Measurements from ENCODE around the gene DBNDD1. TPM values are rescaled to one million over a fixed set of nuclear protein-coding genes. Genes with fewer than 3 reads are reported as not detected.

The DBNDD1 gene
- total and polyA plus RNA-seq, 2 donors (not counting 1 experiment from before 2014, with no cell fraction given), result 3.1 to 72.1 TPM

- Histone ChIP-seq H3K9ac (ENCODE audit: low read length) (no peak overlapping the region), H3K27me3 (replicated peaks in 1 of 4; ENCODE audit: control extremely low read depth in 1 of 4, control insufficient read depth in 3 of 4, insufficient read depth in 4 of 4, low read length in 3 of 4) (no peaks in the 10 kb centered on the region), H3K4me2 (replicated peaks; ENCODE audit: low read depth, low read length, poor library complexity, severe bottlenecking) (no peak overlapping the region), H2AFZ (ENCODE audit: insufficient read depth, low read depth, low read length, poor library complexity, severe bottlenecking) (no peak overlapping the region), H3K4me1 (ENCODE audit: control insufficient read depth in 2 of 2, insufficient read depth in 2 of 2, low read length in 2 of 2) (no peaks in the 10 kb centered on the region), H4K20me1 (ENCODE audit: control insufficient read depth, insufficient read depth, low read length, poor library complexity, severe bottlenecking) (no peaks in the 10 kb centered on the region), H3K9me3 (ENCODE audit: control extremely low read depth in 1 of 3, control insufficient read depth in 2 of 3, insufficient read depth in 1 of 3, low read length in 2 of 3) (no peaks in the 10 kb centered on the region), H3K27ac (ENCODE audit: low read length in 2 of 2) (no peak overlapping the region), H3K79me2 (ENCODE audit: control insufficient read depth, insufficient read depth, low read length) (no peaks in the 10 kb centered on the region), H3K36me3 (replicated peaks in 1 of 2; ENCODE audit: control extremely low read depth in 1 of 2, control insufficient read depth in 1 of 2, extremely low read depth in 1 of 2, insufficient read depth in 2 of 2, low read length in 1 of 2) (peaks cover 0 to 6% of the 10 kb centered on the region in 2 experiments), H3K4me3 (ENCODE audit: control extremely low read depth in 1 of 5, extremely low read depth in 1 of 5, insufficient read depth in 1 of 5, low read depth in 2 of 5, low read length in 4 of 5) (no peak overlapping the region)
- intact Hi-C loops (cut with micrococcal nuclease), result no loop called here
- ChIA-PET POLR2A (no interaction called here), CTCF (no interaction called here)
- Mint-ChIP-seq H3K9me3 (ENCODE audit: insufficient read depth) (no peaks in the 10 kb centered on the region), H3K4me1 (no peaks in the 10 kb centered on the region), H3K27ac (no peak overlapping the region), H3K27me3 (no peaks in the 10 kb centered on the region), H3K4me3 (no peak overlapping the region)
- WGBS (ENCODE audit: insufficient coverage), result 92% methylated on average over 2 of the region's 8 CpGs
- ATAC-seq (ENCODE audit: low read depth) (no peak), DNase-seq (no peak)
- TF ChIP-seq CTCF (IDR thresholded peaks at IDR 0.05) (no peak), EZH2 (IDR thresholded peaks at IDR 0.05; ENCODE audit: borderline replicate concordance, insufficient read depth, low read depth, low read length, poor library complexity, severe bottlenecking) (no peak)
These were observed 15.2 kb upstream of the DBNDD1 start for GRCh38 chr16:90034504-90034903.

- no peak overlapping the region for H3K27ac Mint-ChIP-seq
- no peaks in the 10 kb centered on the region for H3K27me3 Mint-ChIP-seq
- DNase-seq, result no peak
- H3K9ac ChIP-seq (ENCODE audit: low read length), result no peak overlapping the region
- H3K79me2 ChIP-seq (ENCODE audit: control insufficient read depth, insufficient read depth, low read length), result no peaks in the 10 kb centered on the region
- TF ChIP-seq CTCF (IDR thresholded peaks at IDR 0.05), result no peak
- TF ChIP-seq EZH2 (IDR thresholded peaks at IDR 0.05; ENCODE audit: borderline replicate concordance, insufficient read depth, low read depth, low read length, poor library complexity, severe bottlenecking), result no peak
- no peaks in the 10 kb centered on the region for H3K27me3 ChIP-seq (replicated peaks in 1 of 4; ENCODE audit: control extremely low read depth in 1 of 4, control insufficient read depth in 3 of 4, insufficient read depth in 4 of 4, low read length in 3 of 4)
- no peak overlapping the region for H2AFZ ChIP-seq (ENCODE audit: insufficient read depth, low read depth, low read length, poor library complexity, severe bottlenecking)
- ATAC-seq (ENCODE audit: low read depth), result no peak
- H3K27ac ChIP-seq (ENCODE audit: low read length in 2 of 2), result no peak overlapping the region
- H3K4me1 ChIP-seq (ENCODE audit: control insufficient read depth in 2 of 2, insufficient read depth in 2 of 2, low read length in 2 of 2), result no peaks in the 10 kb centered on the region
- H3K9me3 ChIP-seq (ENCODE audit: control extremely low read depth in 1 of 3, control insufficient read depth in 2 of 3, insufficient read depth in 1 of 3, low read length in 2 of 3), result no peaks in the 10 kb centered on the region
- intact Hi-C loops (cut with micrococcal nuclease), result no loop called here
- H3K4me3 ChIP-seq (ENCODE audit: control extremely low read depth in 1 of 5, extremely low read depth in 1 of 5, insufficient read depth in 1 of 5, low read depth in 2 of 5, low read length in 4 of 5), result no peak overlapping the region
- no peak overlapping the region for H3K4me3 Mint-ChIP-seq
- 98% methylated on average over 4 of the region's 4 CpGs for WGBS (ENCODE audit: insufficient coverage)
- CTCF ChIA-PET, result interaction anchor here (1.1 kb wide), 1 partner anchor 14 kb away, joined by 3 read pairs; the partner anchor contains the start of gene DBNDD1
- no peaks in the 10 kb centered on the region for H3K9me3 Mint-ChIP-seq (ENCODE audit: insufficient read depth)
- POLR2A ChIA-PET, result no interaction called here
- peaks cover 0 to 6% of the 10 kb centered on the region in 2 experiments for H3K36me3 ChIP-seq (replicated peaks in 1 of 2; ENCODE audit: control extremely low read depth in 1 of 2, control insufficient read depth in 1 of 2, extremely low read depth in 1 of 2, insufficient read depth in 2 of 2, low read length in 1 of 2)
- H3K4me1 Mint-ChIP-seq, result no peaks in the 10 kb centered on the region
- no peaks in the 10 kb centered on the region for H4K20me1 ChIP-seq (ENCODE audit: control insufficient read depth, insufficient read depth, low read length, poor library complexity, severe bottlenecking)
- no peak overlapping the region for H3K4me2 ChIP-seq (replicated peaks; ENCODE audit: low read depth, low read length, poor library complexity, severe bottlenecking)
These were observed 14.1 kb upstream of the DBNDD1 start for GRCh38 chr16:90033387-90033786.
